T1000 (cell line): ENCODE results near the gene FAM151A.

Experiments
- DNase-seq: peaks from one replicate; lab custom pipeline; 2025; ENCODE audit warnings: mixed read lengths; lab: John Stamatoyannopoulos, UW

The FAM151A gene

GRCh38 chr1:54579337-54579781 is 44.0 kb downstream of the FAM151A start:
- no peak for DNase-seq

- DNase-seq, result no peak
These were observed 45.7 kb downstream of the FAM151A start for GRCh38 chr1:54577612-54578011.

GRCh38 chr1:54575605-54576290 is 47.6 kb downstream of the FAM151A start:
- DNase-seq, result no peak

- DNase-seq, result no peak
These were observed 48.2 kb downstream of the FAM151A start for GRCh38 chr1:54575161-54575560.

GRCh38 chr1:54574158-54574778 is 49.1 kb downstream of the FAM151A start:
- DNase-seq, result no peak

GRCh38 chr1:54572542-54572850 is 50.8 kb downstream of the FAM151A start:
- DNase-seq, result no peak

GRCh38 chr1:54571803-54572541 is 51.4 kb downstream of the FAM151A start:
- no peak for DNase-seq

- DNase-seq, result no peak
These were observed 52.0 kb downstream of the FAM151A start for GRCh38 chr1:54571326-54571725.

- DNase-seq, result no peak
These were observed 53.2 kb downstream of the FAM151A start for GRCh38 chr1:54570161-54570560.

- DNase-seq, result no peak
These were observed 54.0 kb downstream of the FAM151A start for GRCh38 chr1:54569339-54569738.

- DNase-seq, result no peak
These were observed 55.4 kb downstream of the FAM151A start for GRCh38 chr1:54567961-54568360.

- no peak for DNase-seq
These were observed 56.7 kb downstream of the FAM151A start for GRCh38 chr1:54566438-54567141.

GRCh38 chr1:54565113-54565501 is 58.2 kb downstream of the FAM151A start:
- no peak for DNase-seq

GRCh38 chr1:54564312-54565112 is 58.8 kb downstream of the FAM151A start:
- DNase-seq, result no peak

GRCh38 chr1:54559771-54560231 is 63.5 kb downstream of the FAM151A start:
- DNase-seq, result no peak
